Activated CD4-positive, alpha-beta T cell treated with anti-CD3 and anti-CD28 coated beads, Interleukin-2, amount 10 ng/mL, durations not matched to agents 24 days and 14 days (primary cell): ENCODE data around the gene CRKL. TPM values are rescaled to one million over a fixed set of nuclear protein-coding genes. Genes with fewer than 3 reads are reported as not detected.

Source experiments
- DNase-seq: peaks from one replicate; pipeline ENCODE4 v3.0.0; 2022
- H3K27ac Mint-ChIP-seq: one replicate; pipeline ENCODE4 v1.8.0; 2022; ENCODE audit warnings: mild to moderate bottlenecking, mixed read lengths
- H3K27me3 Mint-ChIP-seq: one replicate; pipeline ENCODE4 v1.8.0; 2022; ENCODE audit warnings: mixed read lengths
- H3K36me3 Mint-ChIP-seq: one replicate; pipeline ENCODE4 v1.8.0; 2022; ENCODE audit warnings: low read depth, mild to moderate bottlenecking, mixed read lengths
- H3K4me1 Mint-ChIP-seq: one replicate; pipeline ENCODE4 v1.8.0; 2021; ENCODE audit warnings: mixed read lengths
- H3K4me3 Mint-ChIP-seq: one replicate; pipeline ENCODE4 v1.8.0; 2022; ENCODE audit warnings: mild to moderate bottlenecking, moderate library complexity, mixed read lengths
- H3K9me3 Mint-ChIP-seq: one replicate; pipeline ENCODE4 v1.8.0; 2021; ENCODE audit warnings: mixed read lengths
- intact Hi-C: fragments of 100-400 bp; cut with micrococcal nuclease; formaldehyde crosslinking; loops from one replicate; pipeline ENCODE4 v1.15.1; 2023
- total RNA-seq: library from RNA; stranded (reverse); gene quantifications from 2 replicates; pipeline ENCODE4 v1.2.3, GENCODE V29; 2022

CRKL gene
- total RNA-seq, 1 donor from 2014 or later, result 82.4 TPM

GRCh38 chr22:20957102-20957682, 40.0 kb downstream of the CRKL start:
- Mint-ChIP-seq H3K4me3 (peak overlapping the region; percentile 65), H3K27me3 (peaks cover 23% of the 10 kb centered on the region), H3K9me3 (no peaks in the 10 kb centered on the region), H3K27ac (no peak overlapping the region), H3K36me3 (peaks cover 17% of the 10 kb centered on the region), H3K4me1 (peaks cover 12% of the 10 kb centered on the region)
- intact Hi-C loops, result no loop called here
- no peak for DNase-seq

GRCh38 chr22:20957683-20958431, 40.6 kb downstream of the CRKL start:
- Mint-ChIP-seq H3K36me3 (peaks cover 11% of the 10 kb centered on the region), H3K27ac (no peak overlapping the region), H3K4me3 (peak overlapping the region; percentile 65), H3K27me3 (peaks cover 23% of the 10 kb centered on the region), H3K4me1 (peaks cover 12% of the 10 kb centered on the region), H3K9me3 (no peaks in the 10 kb centered on the region)
- intact Hi-C loops, result no loop called here
- no peak for DNase-seq

DNA sequence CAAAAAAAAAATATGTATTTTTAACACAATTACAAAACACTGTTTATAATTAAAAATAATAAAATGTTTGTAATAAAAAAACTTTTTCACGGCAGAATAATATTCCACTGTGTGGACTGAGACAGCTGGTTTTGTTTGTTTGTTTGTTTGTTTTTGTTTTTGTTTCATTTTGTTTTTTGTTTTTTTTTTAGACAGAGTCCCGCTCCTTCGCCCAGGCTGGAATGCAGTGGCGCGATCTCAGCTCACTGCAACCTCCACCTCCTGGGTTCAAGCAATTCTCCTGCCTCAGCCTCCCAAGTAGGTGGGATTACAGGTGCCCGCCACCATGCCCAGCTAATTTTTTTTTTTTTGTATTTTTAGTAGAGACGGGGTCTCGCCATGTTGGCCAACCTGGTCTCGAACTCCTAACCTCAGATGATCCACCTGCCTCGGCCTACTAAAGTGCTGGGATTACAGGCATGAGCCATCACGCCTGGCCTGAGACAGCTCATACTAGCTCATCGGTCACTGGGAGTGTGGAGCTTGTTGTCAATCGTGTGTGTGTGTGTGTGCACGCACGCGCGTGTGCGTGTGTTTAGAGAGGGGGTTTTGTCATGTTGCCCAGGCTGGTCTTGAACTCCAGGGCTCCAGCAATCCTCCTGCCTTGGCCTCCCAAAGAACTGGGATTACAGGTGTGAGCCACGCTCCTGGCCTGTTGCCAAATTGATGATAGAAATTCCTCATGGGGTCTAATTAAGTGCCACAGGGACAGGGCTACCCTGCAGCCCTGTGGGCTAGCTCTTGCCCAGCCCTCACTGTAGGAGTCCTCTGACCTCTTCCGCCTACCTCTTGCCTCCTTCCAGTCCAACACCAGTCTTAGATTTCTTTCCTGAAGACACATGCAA, 42.6 kb downstream of the CRKL start:
- Mint-ChIP-seq H3K9me3 (no peaks in the 10 kb centered on the region), H3K27ac (no peak overlapping the region), H3K4me3 (no peak overlapping the region), H3K36me3 (no peaks in the 10 kb centered on the region), H3K27me3 (peaks cover 36% of the 10 kb centered on the region), H3K4me1 (peaks cover 16% of the 10 kb centered on the region)
- no peak for DNase-seq
- intact Hi-C loops, result loop anchor here (5.0 kb wide), 1 partner anchor 42 kb away; the partner anchor contains the start of gene THAP7

DNA sequence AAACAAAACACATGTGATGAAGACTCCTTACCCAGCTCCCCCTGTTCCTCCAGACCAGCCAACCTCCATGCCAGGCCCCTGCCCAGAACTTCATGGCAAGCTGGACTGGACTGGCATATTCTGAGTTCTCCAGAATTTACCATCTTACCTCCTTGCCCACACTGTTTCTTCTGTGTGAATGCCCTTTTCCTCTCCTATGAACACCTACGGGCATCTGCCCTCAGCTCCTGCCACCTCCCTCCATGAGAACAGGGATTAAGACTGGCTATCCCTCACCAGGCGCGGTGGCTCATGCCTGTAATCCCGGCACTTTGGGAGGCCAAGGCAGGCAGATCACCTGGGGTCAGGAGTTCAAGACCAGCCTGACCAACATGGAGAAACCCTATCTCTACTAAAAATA, 43.4 kb downstream of the CRKL start:
- Mint-ChIP-seq H3K4me1 (peaks cover 16% of the 10 kb centered on the region), H3K27ac (no peak overlapping the region)
- intact Hi-C loops, result loop anchor here (5.0 kb wide), 1 partner anchor 42 kb away; the partner anchor contains the start of gene THAP7

GRCh38 chr22:20962491-20962945, 45.3 kb downstream of the CRKL start:
- Mint-ChIP-seq H3K4me1 (peaks cover 13% of the 10 kb centered on the region), H3K4me3 (no peak overlapping the region), H3K36me3 (no peaks in the 10 kb centered on the region), H3K9me3 (no peaks in the 10 kb centered on the region), H3K27me3 (peaks cover 38% of the 10 kb centered on the region), H3K27ac (no peak overlapping the region)
- DNase-seq, result no peak
- intact Hi-C loops, result loop anchor here (5.0 kb wide), 1 partner anchor 40 kb away; the partner anchor contains the start of gene THAP7

More for the DNA sequence above, 43.4 kb downstream of the CRKL start:
- peaks cover 38% of the 10 kb centered on the region for H3K27me3 Mint-ChIP-seq
- no peaks in the 10 kb centered on the region for H3K36me3 Mint-ChIP-seq
- DNase-seq, result no peak
- no peak overlapping the region for H3K4me3 Mint-ChIP-seq
- no peaks in the 10 kb centered on the region for H3K9me3 Mint-ChIP-seq

GRCh38 chr22:20963201-20964052, 46.2 kb downstream of the CRKL start:
- Mint-ChIP-seq H3K4me3 (no peak overlapping the region), H3K27me3 (peaks cover 30% of the 10 kb centered on the region), H3K4me1 (peaks cover 10% of the 10 kb centered on the region), H3K27ac (no peak overlapping the region), H3K36me3 (no peaks in the 10 kb centered on the region), H3K9me3 (no peaks in the 10 kb centered on the region)
- intact Hi-C loops, result loop anchor here (5.0 kb wide), 1 partner anchor 39 kb away; the partner anchor contains the start of gene THAP7
- DNase-seq, result no peak

GRCh38 chr22:20964090-20964798, 47.0 kb downstream of the CRKL start:
- intact Hi-C loops, result loop anchor here (5.0 kb wide), 1 partner anchor 38 kb away; the partner anchor contains the start of gene THAP7
- peaks cover 29% of the 10 kb centered on the region for H3K27me3 Mint-ChIP-seq
- H3K4me1 Mint-ChIP-seq, result peaks cover 10% of the 10 kb centered on the region
- DNase-seq, result no peak
- no peak overlapping the region for H3K27ac Mint-ChIP-seq
- H3K4me3 Mint-ChIP-seq, result peak overlapping the region; percentile 46
- H3K36me3 Mint-ChIP-seq, result no peaks in the 10 kb centered on the region
- no peaks in the 10 kb centered on the region for H3K9me3 Mint-ChIP-seq

DNA sequence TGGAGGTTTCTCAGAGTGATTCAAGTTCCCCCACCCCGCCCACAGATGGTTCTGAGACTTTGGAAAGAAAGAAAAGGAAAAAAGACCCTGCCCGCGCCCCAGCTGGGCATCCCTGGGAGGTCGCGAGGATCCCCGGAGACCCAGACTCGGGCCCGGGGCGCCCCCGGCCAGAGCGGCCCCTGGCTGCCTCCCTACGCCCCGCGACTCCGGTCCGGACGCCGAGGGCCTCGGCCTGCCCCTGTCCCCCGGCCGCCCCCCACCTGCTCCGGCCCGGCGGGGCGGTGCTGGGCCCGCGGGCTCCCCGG, 47.5 kb downstream of the CRKL start:
- no peak for DNase-seq
- no peaks in the 10 kb centered on the region for H3K9me3 Mint-ChIP-seq
- peaks cover 10% of the 10 kb centered on the region for H3K4me1 Mint-ChIP-seq
- intact Hi-C loops, result loop anchor here (5.0 kb wide), 1 partner anchor 38 kb away; the partner anchor contains the start of gene THAP7
- H3K36me3 Mint-ChIP-seq, result no peaks in the 10 kb centered on the region
- no peak overlapping the region for H3K27ac Mint-ChIP-seq
- H3K27me3 Mint-ChIP-seq, result peaks cover 29% of the 10 kb centered on the region
- H3K4me3 Mint-ChIP-seq, result peak overlapping the region; percentile 46

- peaks cover 10% of the 10 kb centered on the region for H3K4me1 Mint-ChIP-seq
- no peak for DNase-seq
- H3K27me3 Mint-ChIP-seq, result peaks cover 25% of the 10 kb centered on the region
- intact Hi-C loops, result no loop called here
- H3K27ac Mint-ChIP-seq, result no peak overlapping the region
- no peaks in the 10 kb centered on the region for H3K9me3 Mint-ChIP-seq
- peak overlapping the region; percentile 40 for H3K4me3 Mint-ChIP-seq
- no peaks in the 10 kb centered on the region for H3K36me3 Mint-ChIP-seq
These were observed 48.1 kb downstream of the CRKL start for GRCh38 chr22:20965104-20965887.

GRCh38 chr22:20965888-20966855, 49.0 kb downstream of the CRKL start:
- no peak overlapping the region for H3K4me3 Mint-ChIP-seq
- no peak for DNase-seq
- intact Hi-C loops, result no loop called here
- peaks cover 10% of the 10 kb centered on the region for H3K4me1 Mint-ChIP-seq
- H3K27me3 Mint-ChIP-seq, result peaks cover 21% of the 10 kb centered on the region
- no peak overlapping the region for H3K27ac Mint-ChIP-seq
- H3K36me3 Mint-ChIP-seq, result no peaks in the 10 kb centered on the region
- no peaks in the 10 kb centered on the region for H3K9me3 Mint-ChIP-seq
